Caco-2 (cell line): ENCODE data around the gene ACCS. TPM values are rescaled to one million over a fixed set of nuclear protein-coding genes. Genes with fewer than 3 reads are reported as not detected.

Source experiments
- BruUV-seq: library from RNA; stranded (reverse); fragments of 400-500 nt; replicated peaks from 2 replicates; lab custom pipeline; 2021; lab: Mats Ljungman, UMichigan
- CTCF ChIA-PET: fragments of 300-600 bp; sonication (Branson Sonifier 250); formaldehyde crosslinking; loops from one replicate; lab custom pipeline; 2022; ENCODE audit warnings: antibody characterized with exemption; lab: Charles Lee
- POLR2A ChIA-PET: fragments of 300-600 bp; sonication (Branson Sonifier 250); formaldehyde crosslinking; loops from one replicate; lab custom pipeline; 2022; ENCODE audit warnings: antibody characterized with exemption; lab: Charles Lee
- DNase-seq, 2 experiments: peaks; one replicate each; pipeline versions ENCODE4 v3.0.0 to v3.0.0-alpha.2; 2020 to 2022
- H3K27me3 ChIP-seq: replicated peaks from 2 replicates; pipeline ENCODE4 v1.6.0; 2011; ENCODE audit warnings: low read length; ENCODE audit not compliant: control insufficient read depth, insufficient read depth
- H3K36me3 ChIP-seq: 2 replicates; pipeline ENCODE4 v1.5.1; 2011; ENCODE audit warnings: low read length; ENCODE audit not compliant: control insufficient read depth, insufficient read depth
- H3K4me1 ChIP-seq: fragments of 250-450 bp; sonication (Bioruptor Pico); 2 replicates; pipeline ENCODE4 v1.5.1; 2020; ENCODE audit warnings: mild to moderate bottlenecking
- H3K4me3 ChIP-seq: 2 replicates; pipeline ENCODE4 v1.5.1; 2011; ENCODE audit warnings: low read depth, mild to moderate bottlenecking, control low read depth, low read length
- H3K9me3 ChIP-seq: fragments of 250-450 bp; sonication (Bioruptor Pico); 2 replicates; pipeline ENCODE4 v1.5.1; 2020; ENCODE audit warnings: mild to moderate bottlenecking, moderate library complexity
- H3K27ac Mint-ChIP-seq: one replicate; pipeline ENCODE4 v1.8.0; 2022; ENCODE audit warnings: mixed read lengths; ENCODE audit not compliant: unreplicated experiment
- H3K27me3 Mint-ChIP-seq: one replicate; pipeline ENCODE4 v1.8.0; 2022; ENCODE audit warnings: mixed read lengths; ENCODE audit not compliant: insufficient read depth, unreplicated experiment
- H3K36me3 Mint-ChIP-seq: one replicate; pipeline ENCODE4 v1.8.0; 2022; ENCODE audit warnings: mild to moderate bottlenecking, mixed read lengths; ENCODE audit not compliant: insufficient read depth, unreplicated experiment
- H3K4me1 Mint-ChIP-seq: one replicate; pipeline ENCODE4 v1.8.0; 2022; ENCODE audit warnings: low read depth, mixed read lengths; ENCODE audit not compliant: unreplicated experiment
- H3K4me3 Mint-ChIP-seq: one replicate; pipeline ENCODE4 v1.8.0; 2022; ENCODE audit warnings: mild to moderate bottlenecking, moderate library complexity, mixed read lengths; ENCODE audit not compliant: unreplicated experiment
- H3K9me3 Mint-ChIP-seq: one replicate; pipeline ENCODE4 v1.8.0; 2022; ENCODE audit warnings: mixed read lengths; ENCODE audit not compliant: unreplicated experiment
- intact Hi-C: fragments of 100-400 bp; cut with micrococcal nuclease; formaldehyde crosslinking; loops from one replicate; pipeline ENCODE4 v1.10.0; 2022; ENCODE audit not compliant: unreplicated experiment
- total RNA-seq: library from RNA; stranded (reverse); gene quantifications from 2 replicates; pipeline ENCODE4 v1.2.3, GENCODE V29; 2022
- TF ChIP-seq, protein P1 (sequence below), 2 experiments: fragments of 200-600 bp in 1 of 2; IDR thresholded peaks; 1 replicate in 1 of 2; 2 replicates in 1 of 2; pipeline versions ENCODE4 v1.5.1 to v1.8.0; 2011 to 2022; ENCODE audit warnings: antibody characterized with exemption in 1 of 2, control low read depth in 1 of 2, inconsistent platforms in 1 of 2, low read depth in 1 of 2, low read length in 1 of 2, mild to moderate bottlenecking in 1 of 2, moderate library complexity in 1 of 2; ENCODE audit not compliant: insufficient read depth in 1 of 2, severe bottlenecking in 1 of 2, unreplicated experiment in 1 of 2

The ACCS gene
- total RNA-seq, 1 experiment from 2014 or later, result 24.7 TPM

DNA sequence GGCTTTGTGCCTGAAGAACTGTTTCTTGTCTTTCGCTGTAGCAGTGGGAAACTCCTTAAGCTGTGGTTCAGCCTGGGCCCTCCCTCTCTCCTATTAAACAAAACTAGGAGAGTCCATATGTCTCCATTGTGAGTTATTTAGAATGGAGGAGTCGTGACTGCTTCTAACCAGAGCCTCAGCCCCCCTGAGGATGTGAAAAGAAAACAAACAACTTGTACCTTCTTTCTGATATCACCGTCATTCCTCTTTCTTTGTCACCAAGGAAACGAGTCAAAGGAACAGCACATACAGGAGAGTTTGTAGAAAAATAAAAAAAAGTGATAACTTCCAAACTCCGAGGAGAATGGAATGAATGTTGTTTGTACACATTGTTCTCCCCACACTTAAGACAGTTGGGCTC is 17.8 kb downstream of the ACCS start:
- intact Hi-C loops, result no loop called here
- DNase-seq, result no peak
- peaks cover 27% of the 10 kb centered on the region for H3K9me3 Mint-ChIP-seq
- ChIA-PET CTCF (interaction anchor here (1.0 kb wide), 1 partner anchor 10 kb away, joined by 3 read pairs; no protein-coding TSS in a partner anchor), POLR2A (no interaction called here)
- no peaks in the 10 kb centered on the region for H3K27me3 Mint-ChIP-seq
- H3K4me3 ChIP-seq, result no peak overlapping the region
- peaks cover 4% of the 10 kb centered on the region for H3K9me3 ChIP-seq
- H3K4me1 ChIP-seq, result peaks cover 6% of the 10 kb centered on the region
- H3K4me1 Mint-ChIP-seq, result peaks cover 8% of the 10 kb centered on the region
- peaks cover 13% of the 10 kb centered on the region for H3K36me3 Mint-ChIP-seq
- TF ChIP-seq, protein P1, sequence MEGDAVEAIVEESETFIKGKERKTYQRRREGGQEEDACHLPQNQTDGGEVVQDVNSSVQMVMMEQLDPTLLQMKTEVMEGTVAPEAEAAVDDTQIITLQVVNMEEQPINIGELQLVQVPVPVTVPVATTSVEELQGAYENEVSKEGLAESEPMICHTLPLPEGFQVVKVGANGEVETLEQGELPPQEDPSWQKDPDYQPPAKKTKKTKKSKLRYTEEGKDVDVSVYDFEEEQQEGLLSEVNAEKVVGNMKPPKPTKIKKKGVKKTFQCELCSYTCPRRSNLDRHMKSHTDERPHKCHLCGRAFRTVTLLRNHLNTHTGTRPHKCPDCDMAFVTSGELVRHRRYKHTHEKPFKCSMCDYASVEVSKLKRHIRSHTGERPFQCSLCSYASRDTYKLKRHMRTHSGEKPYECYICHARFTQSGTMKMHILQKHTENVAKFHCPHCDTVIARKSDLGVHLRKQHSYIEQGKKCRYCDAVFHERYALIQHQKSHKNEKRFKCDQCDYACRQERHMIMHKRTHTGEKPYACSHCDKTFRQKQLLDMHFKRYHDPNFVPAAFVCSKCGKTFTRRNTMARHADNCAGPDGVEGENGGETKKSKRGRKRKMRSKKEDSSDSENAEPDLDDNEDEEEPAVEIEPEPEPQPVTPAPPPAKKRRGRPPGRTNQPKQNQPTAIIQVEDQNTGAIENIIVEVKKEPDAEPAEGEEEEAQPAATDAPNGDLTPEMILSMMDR (IDR thresholded peaks at IDR 0.05; ENCODE audit: insufficient read depth in 1 of 2, low read depth in 1 of 2, low read length in 1 of 2, severe bottlenecking in 1 of 2, unreplicated experiment in 1 of 2), result no peak
- no peaks in the 10 kb centered on the region for H3K27me3 ChIP-seq
- no peaks in the 10 kb centered on the region; the same call in 1 of the 2 replicates for H3K36me3 ChIP-seq
- BruUV-seq, result no TSS peak
- no peak overlapping the region for H3K4me3 Mint-ChIP-seq
- H3K27ac Mint-ChIP-seq, result no peak overlapping the region

DNA sequence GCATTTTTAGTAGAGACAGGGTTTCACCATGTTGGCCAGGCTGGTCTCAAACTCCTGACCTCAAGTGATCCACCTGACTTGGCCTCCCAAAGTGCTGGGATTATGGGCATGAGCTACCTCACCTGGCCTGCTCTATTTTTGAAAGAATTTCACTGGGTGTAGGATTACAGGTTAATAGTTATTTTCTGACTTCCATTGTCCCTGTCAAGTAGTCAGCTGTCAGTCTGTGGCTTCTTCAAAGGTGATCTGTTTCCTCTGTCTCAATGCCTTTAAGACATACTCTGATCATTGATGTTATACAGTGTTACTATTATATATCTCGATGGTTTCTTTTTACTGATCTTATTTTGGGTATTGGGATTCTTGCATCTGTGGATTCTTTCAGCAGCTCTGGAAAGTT is 19.3 kb downstream of the ACCS start:
- no TSS peak for BruUV-seq
- Histone ChIP-seq H3K4me1 (peaks cover 12% of the 10 kb centered on the region), H3K27me3 (no peaks in the 10 kb centered on the region), H3K36me3 (no peaks in the 10 kb centered on the region; the same call in 1 of the 2 replicates), H3K4me3 (no peak overlapping the region), H3K9me3 (peaks cover 14% of the 10 kb centered on the region)
- Mint-ChIP-seq H3K36me3 (peaks cover 13% of the 10 kb centered on the region), H3K27me3 (no peaks in the 10 kb centered on the region), H3K27ac (no peak overlapping the region), H3K4me3 (no peak overlapping the region), H3K9me3 (peaks cover 33% of the 10 kb centered on the region), H3K4me1 (peaks cover 12% of the 10 kb centered on the region)
- no peak for DNase-seq
- TF ChIP-seq, protein P1 (IDR thresholded peaks at IDR 0.05; ENCODE audit: insufficient read depth in 1 of 2, low read depth in 1 of 2, low read length in 1 of 2, severe bottlenecking in 1 of 2, unreplicated experiment in 1 of 2), result no peak
- ChIA-PET CTCF (no interaction called here), POLR2A (no interaction called here)
- intact Hi-C loops, result no loop called here

DNA sequence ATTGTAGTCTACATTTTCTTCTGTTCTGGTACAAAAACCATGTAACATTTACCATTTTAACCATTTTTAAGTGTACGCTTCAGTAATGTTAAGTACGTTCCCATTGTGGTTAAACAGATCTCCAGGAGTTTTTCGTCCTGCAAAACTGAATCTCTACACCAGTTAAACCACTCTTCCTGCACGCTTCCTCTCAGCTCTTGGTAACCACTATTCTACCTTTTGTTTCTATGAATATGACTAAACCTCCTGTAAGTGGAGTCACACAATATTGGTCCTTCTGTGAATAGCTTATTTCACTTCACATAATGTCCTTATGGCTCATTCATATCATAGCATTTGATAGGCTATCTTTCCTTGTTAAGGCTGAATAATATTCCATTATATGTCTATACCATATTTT is 22.3 kb downstream of the ACCS start:
- peaks cover 14% of the 10 kb centered on the region for H3K9me3 ChIP-seq
- peaks cover 33% of the 10 kb centered on the region for H3K9me3 Mint-ChIP-seq
- H3K4me3 ChIP-seq, result no peak overlapping the region
- peaks cover 13% of the 10 kb centered on the region for H3K4me1 Mint-ChIP-seq
- H3K27ac Mint-ChIP-seq, result peak overlapping the region; percentile 14
- POLR2A ChIA-PET, result no interaction called here
- no peak for DNase-seq
- BruUV-seq, result no TSS peak
- no peak overlapping the region for H3K4me3 Mint-ChIP-seq
- peaks cover 13% of the 10 kb centered on the region for H3K36me3 Mint-ChIP-seq
- intact Hi-C loops, result no loop called here
- CTCF ChIA-PET, result no interaction called here
- TF ChIP-seq, protein P1 (IDR thresholded peaks at IDR 0.05; ENCODE audit: insufficient read depth in 1 of 2, low read depth in 1 of 2, low read length in 1 of 2, severe bottlenecking in 1 of 2, unreplicated experiment in 1 of 2), result no peak
- H3K27me3 Mint-ChIP-seq, result no peaks in the 10 kb centered on the region
- H3K27me3 ChIP-seq, result no peaks in the 10 kb centered on the region
- no peaks in the 10 kb centered on the region; the same call in 1 of the 2 replicates for H3K36me3 ChIP-seq
- peaks cover 12% of the 10 kb centered on the region for H3K4me1 ChIP-seq
